GM12878 (cell line): Measurements from ENCODE around the gene PPM1N.

Source experiments
- CTCF ChIP-seq, 3 experiments: IDR thresholded peaks in 2 of 3; conservative IDR thresholded peaks in 1 of 3; 2 replicates each; pipeline ENCODE4 v1.5.1; 2011; ENCODE audit warnings: low read depth in 3 of 3, low read length in 3 of 3, mild to moderate bottlenecking in 3 of 3, control low read depth in 2 of 3, moderate library complexity in 2 of 3, inconsistent platforms in 1 of 3, mixed read lengths in 1 of 3; ENCODE audit not compliant: control insufficient read depth in 2 of 3, insufficient read depth in 1 of 3; ENCODE audit errors: extremely low read depth in 1 of 3
- REST ChIP-seq: IDR thresholded peaks from 2 replicates; pipeline ENCODE4 v1.6.1; 2012; ENCODE audit warnings: mild to moderate bottlenecking, low read depth, low read length

DNA sequence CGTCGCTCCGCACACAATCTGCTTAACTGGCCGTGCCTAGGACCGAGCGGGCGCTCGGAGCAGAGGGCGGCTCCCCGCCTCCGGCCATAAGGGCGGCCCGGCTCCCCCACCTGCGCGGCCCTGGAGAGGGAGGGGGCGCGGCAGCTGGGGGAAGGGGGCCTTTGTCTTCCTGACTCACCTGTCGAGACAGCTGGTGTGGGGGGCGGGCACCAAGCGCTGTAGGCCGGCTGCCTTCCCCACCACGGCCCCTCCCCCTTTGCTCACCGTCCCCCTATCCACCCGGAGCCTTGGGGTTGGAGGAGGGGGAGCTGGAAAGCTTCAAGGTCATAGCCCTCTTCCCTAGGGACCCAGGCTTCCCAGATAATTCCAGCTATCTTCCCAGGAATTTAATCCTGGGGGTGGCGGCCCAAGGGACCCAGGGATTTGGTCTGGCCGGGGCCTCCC, 10.2 kb downstream of the PPM1N start:
- no peak for TF ChIP-seq CTCF (IDR thresholded peaks at IDR 0.05 in 2 of 3, conservative IDR thresholded peaks at IDR 0.05 in 1 of 3; ENCODE audit: control insufficient read depth in 2 of 3, extremely low read depth in 1 of 3, insufficient read depth in 1 of 3, low read depth in 3 of 3, low read length in 3 of 3)
- TF ChIP-seq REST = no peak
